GM13976 (cell line): ENCODE data around the gene GRPR.
"Not testable (repeated sequence)": the region's sequence is repeated elsewhere in the genome, so short reads cannot be mapped to it uniquely, and the experiment has no call there.

Experiments used
- DNase-seq: peaks from one replicate; pipeline ENCODE4 v3.0.0; 2012; ENCODE audit warnings: low spot score
- CTCF ChIP-seq: IDR thresholded peaks from 2 replicates; pipeline ENCODE4 v1.5.1; 2012; ENCODE audit warnings: borderline replicate concordance, mild to moderate bottlenecking; ENCODE audit not compliant: insufficient read depth; ENCODE audit errors: extremely low read depth, missing control alignments, control extremely low read depth
- in situ Hi-C: fragments of 300-500 bp; cut with MboI; formaldehyde crosslinking; loops from one replicate; pipeline ENCODE4 v1.12.0; 2022; ENCODE audit warnings: low sequenced_read_pairs, mixed read lengths, inconsistent platforms; ENCODE audit not compliant: unreplicated experiment

GRPR gene

DNA sequence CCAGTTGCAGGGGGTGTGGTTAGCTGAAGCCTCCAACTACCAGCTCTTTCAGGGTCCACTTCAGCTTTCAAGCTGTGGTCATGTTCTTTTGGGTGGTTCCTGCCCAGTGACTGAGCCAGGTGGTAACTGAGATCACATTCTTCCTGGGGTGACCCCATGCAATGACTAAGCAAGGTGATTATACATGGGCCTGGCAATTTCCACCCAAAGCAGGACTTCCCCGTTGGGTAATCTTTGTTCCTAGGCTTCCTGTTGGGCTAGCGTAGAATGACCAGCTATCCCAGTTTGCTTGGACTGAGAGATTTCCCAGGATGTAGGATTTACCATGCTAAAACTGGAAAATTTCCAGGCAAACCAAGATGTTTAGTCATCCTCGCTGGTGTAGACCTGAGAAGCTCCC lies 25.5 kb downstream of the GRPR start:
- DNase-seq: no peak
- in situ Hi-C loops: loop anchor here (25.0 kb wide), 1 partner anchor 288 kb away; no protein-coding TSS in a partner anchor
- no peak for TF ChIP-seq CTCF

DNA sequence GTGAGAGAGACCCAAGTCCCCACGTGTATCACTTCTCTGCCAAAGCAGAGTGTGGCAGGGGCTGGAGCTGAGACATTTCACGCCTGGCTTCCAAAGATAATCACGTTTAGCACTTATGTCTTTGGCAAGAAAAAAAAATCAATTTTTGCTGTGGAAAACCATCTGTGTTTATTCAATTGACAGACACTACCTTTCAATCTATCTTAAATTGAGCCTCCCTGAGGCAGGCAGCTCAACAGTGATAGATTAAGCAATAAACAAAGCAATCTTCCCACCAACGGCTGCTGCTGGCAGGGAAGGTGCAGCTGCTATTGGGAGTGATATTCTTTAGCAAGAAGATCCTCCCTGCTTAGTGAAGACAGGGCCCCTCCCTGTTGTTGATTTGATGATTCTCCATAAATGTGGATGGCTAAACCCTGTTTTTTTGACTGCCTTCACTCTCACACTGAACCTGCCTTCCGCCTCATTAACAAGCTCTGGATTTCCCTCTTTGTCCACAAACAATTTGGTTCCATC lies 32.3 kb downstream of the GRPR start:
- no peak for DNase-seq
- in situ Hi-C loops: no loop called here
- TF ChIP-seq CTCF: no peak

DNA sequence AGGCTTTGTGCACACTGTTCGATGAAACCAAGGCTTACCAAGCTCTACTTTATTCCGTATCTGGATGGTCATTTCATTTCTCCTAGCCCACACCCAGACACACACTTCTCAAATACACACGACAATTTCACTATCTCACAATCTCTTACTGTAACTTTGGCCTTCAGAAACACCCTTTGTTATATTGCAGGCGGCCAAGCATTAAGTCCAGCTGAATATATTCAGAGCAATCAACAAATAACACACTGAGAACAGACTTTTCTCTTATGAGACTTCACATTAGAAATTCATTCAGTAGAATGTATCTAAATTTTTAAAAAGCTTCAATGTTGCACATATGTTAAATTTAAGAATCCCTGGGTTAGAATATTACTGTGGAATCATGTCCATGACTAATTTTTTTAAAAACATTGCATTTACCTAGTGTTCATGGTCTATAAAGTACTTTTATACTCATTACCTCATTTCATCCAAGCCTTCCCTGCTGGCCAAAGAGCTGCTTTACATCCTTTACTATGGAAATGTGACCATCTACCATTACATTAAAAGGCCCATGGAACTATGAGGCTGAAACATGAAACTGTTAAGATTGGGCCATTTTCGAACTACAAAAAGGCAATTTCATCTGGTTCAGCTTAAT lies 33.4 kb downstream of the GRPR start:
- TF ChIP-seq CTCF: no peak
- in situ Hi-C loops: no loop called here
- no peak for DNase-seq

DNA sequence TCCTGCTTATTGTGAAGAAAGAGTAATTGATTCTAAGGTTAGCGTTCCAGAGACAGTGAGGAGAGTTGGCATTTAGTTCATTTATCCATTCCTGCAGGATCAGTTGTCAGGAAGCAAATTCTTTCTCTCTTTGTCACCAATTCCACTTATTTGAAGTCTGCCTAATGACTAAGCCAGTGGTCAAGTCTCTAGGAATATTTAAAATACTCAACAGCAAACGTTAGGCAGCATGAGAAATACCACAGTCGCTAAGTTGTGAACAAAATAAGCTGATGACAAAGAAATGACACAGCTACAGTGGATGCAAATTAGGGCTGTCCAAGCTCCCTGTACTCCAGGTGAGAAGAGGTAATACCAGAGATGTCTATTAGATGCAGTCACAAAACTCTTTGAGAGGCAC lies 37.4 kb downstream of the GRPR start:
- in situ Hi-C loops: no loop called here
- no peak for TF ChIP-seq CTCF
- no peak for DNase-seq

GRCh38 chrX:16161173-16161572 lies 37.8 kb downstream of the GRPR start:
- DNase-seq, in situ Hi-C loops: not testable (repeated sequence)

DNA sequence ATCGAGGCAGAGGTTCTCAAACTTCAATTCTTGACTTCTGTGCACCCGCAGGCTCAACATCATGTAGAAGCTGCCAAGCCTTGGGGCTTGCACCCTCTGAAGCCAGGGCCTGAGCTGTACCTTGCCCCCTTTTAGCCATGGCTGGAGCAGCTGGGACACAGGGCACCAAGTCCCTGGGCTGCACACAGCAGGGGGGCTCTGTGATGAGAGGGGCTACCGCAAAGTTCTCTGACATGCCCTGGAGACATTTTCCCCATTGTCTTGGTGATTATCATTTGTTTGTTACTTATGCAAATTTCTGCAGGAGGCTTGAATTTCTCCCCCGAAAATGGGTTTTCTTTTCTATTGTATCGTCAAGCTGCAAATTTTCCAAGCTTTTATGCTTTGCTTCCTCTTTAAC lies 39.0 kb downstream of the GRPR start:
- no peak for TF ChIP-seq CTCF
- no peak for DNase-seq
- in situ Hi-C loops: no loop called here

GRCh38 chrX:16164748-16165147 lies 41.4 kb downstream of the GRPR start:
- TF ChIP-seq CTCF: no peak
- in situ Hi-C loops: no loop called here
- no peak for DNase-seq
